Panc1 (cell line): ENCODE measurements around the gene LY6G6C. TPM values are rescaled to one million over a fixed set of nuclear protein-coding genes. Genes with fewer than 3 reads are reported as not detected.

Experiments
- ATAC-seq: fragments of 200-7000 bp; cut with Tn5 transposase; 2 replicates; pipeline ENCODE4 v1.9.1; 2020; ENCODE audit warnings: mild to moderate bottlenecking, moderate library complexity
- BruUV-seq: library from RNA; stranded (reverse); fragments of 400-500 nt; replicated peaks from 2 replicates; lab custom pipeline; 2021; lab: Mats Ljungman, UMichigan
- CTCF ChIA-PET: fragments of 300-600 bp; sonication (Branson Sonifier 250); formaldehyde crosslinking; loops from one replicate; lab custom pipeline; 2022; ENCODE audit warnings: antibody characterized with exemption; lab: Charles Lee
- POLR2A ChIA-PET: fragments of 300-600 bp; sonication (Branson Sonifier 250); formaldehyde crosslinking; loops from one replicate; lab custom pipeline; 2022; ENCODE audit warnings: antibody characterized with exemption; lab: Charles Lee
- DNase-seq: peaks from one replicate; pipeline ENCODE4 v3.0.0-alpha.2; 2010; ENCODE audit warnings: low read depth, low spot score
- H3K27ac ChIP-seq: 2 replicates; pipeline ENCODE4 v1.5.1; 2011; ENCODE audit warnings: mild to moderate bottlenecking, low read length, inconsistent platforms
- H3K27me3 ChIP-seq: fragments of 200-500 bp; sonication (Bioruptor generic); 2 replicates; pipeline ENCODE4 v1.6.0; 2014; ENCODE audit warnings: low read length, inconsistent platforms; ENCODE audit not compliant: control insufficient read depth, insufficient read depth
- H3K36me3 ChIP-seq: fragments of 200-500 bp; sonication (Bioruptor generic); 2 replicates; pipeline ENCODE4 v1.5.1; 2014; ENCODE audit warnings: inconsistent platforms, mild to moderate bottlenecking, low read length, moderate library complexity; ENCODE audit not compliant: control insufficient read depth, insufficient read depth
- H3K4me1 ChIP-seq: 2 replicates; pipeline ENCODE4 v1.5.1; 2011; ENCODE audit warnings: inconsistent platforms, mild to moderate bottlenecking, low read length, moderate library complexity; ENCODE audit not compliant: control insufficient read depth, insufficient read depth
- H3K4me3 ChIP-seq, 2 experiments: 2 replicates each; pipeline ENCODE4 v1.5.1; 2011 to 2012; ENCODE audit warnings: low read depth in 2 of 2, low read length in 2 of 2, mild to moderate bottlenecking in 2 of 2, inconsistent platforms in 1 of 2, moderate library complexity in 1 of 2
- H3K9me3 ChIP-seq: fragments of 200-500 bp; sonication (Bioruptor generic); 2 replicates; pipeline ENCODE4 v1.5.1; 2014; ENCODE audit warnings: low read depth, mild to moderate bottlenecking, inconsistent platforms, low read length, moderate library complexity; ENCODE audit not compliant: control insufficient read depth, insufficient read depth
- POLR2AphosphoS5 ChIP-seq: IDR thresholded peaks from 2 replicates; pipeline ENCODE4 v1.6.1; 2012; ENCODE audit warnings: mild to moderate bottlenecking, low read depth, low read length, moderate library complexity
- SIN3A ChIP-seq: IDR thresholded peaks from 2 replicates; pipeline ENCODE4 v1.6.1; 2012; ENCODE audit warnings: low read depth, mild to moderate bottlenecking, low read length, moderate library complexity, borderline replicate concordance; ENCODE audit not compliant: insufficient read depth
- TCF7L2 ChIP-seq: IDR thresholded peaks from 2 replicates; pipeline ENCODE4 v1.6.1; 2011; ENCODE audit warnings: mild to moderate bottlenecking, low read depth, low read length, inconsistent platforms
- in situ Hi-C: cut with HindIII; loops from 2 replicates; pipeline ENCODE4 v1.10.0; 2016; ENCODE audit warnings: low sequenced_read_pairs, low pct_unique_long_range_greater_than_20kb
- intact Hi-C: fragments of 100-400 bp; cut with micrococcal nuclease; formaldehyde crosslinking; loops from one replicate; pipeline ENCODE4 v1.10.0; 2022; ENCODE audit not compliant: unreplicated experiment
- total RNA-seq: library from RNA; stranded (reverse); gene quantifications from one replicate; pipeline ENCODE4 v1.2.1, GENCODE V29; 2021; ENCODE audit not compliant: unreplicated experiment
- TF ChIP-seq, protein P1 (sequence below), 2 experiments: IDR thresholded peaks; 2 replicates each; pipeline ENCODE4 v1.6.1; 2011 to 2012; ENCODE audit warnings: low read depth in 2 of 2, control low read depth in 1 of 2, low read length in 1 of 2, mild to moderate bottlenecking in 1 of 2, moderate library complexity in 1 of 2; ENCODE audit not compliant: insufficient read depth in 1 of 2
- TF ChIP-seq, protein P2 (sequence below): fragments of 450-650 bp; IDR thresholded peaks from 2 replicates; pipeline ENCODE4 v1.5.1; 2017; ENCODE audit warnings: mild to moderate bottlenecking

The LY6G6C gene
- total RNA-seq, 1 experiment from 2014 or later: 0.23 TPM

DNA sequence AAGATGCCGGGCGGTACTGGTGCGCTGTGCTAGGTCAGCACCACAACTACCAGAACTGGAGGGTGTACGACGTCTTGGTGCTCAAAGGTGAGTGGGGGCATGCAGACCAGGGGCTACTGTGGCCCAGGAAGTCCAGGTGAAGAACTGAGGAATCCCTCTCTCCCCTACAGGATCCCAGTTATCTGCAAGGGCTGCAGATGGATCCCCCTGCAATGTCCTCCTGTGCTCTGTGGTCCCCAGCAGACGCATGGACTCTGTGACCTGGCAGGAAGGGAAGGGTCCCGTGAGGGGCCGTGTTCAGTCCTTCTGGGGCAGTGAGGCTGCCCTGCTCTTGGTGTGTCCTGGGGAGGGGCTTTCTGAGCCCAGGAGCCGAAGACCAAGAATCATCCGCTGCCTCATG, 13.8 kb downstream of the LY6G6C start:
- ATAC-seq: no peak
- Histone ChIP-seq H3K4me1 (no peaks in the 10 kb centered on the region; the same call in 1 of the 2 replicates), H3K36me3 (peaks cover 2% of the 10 kb centered on the region; the same call in 1 of the 2 replicates), H3K4me3 (no peak overlapping the region), H3K9me3 (no peaks in the 10 kb centered on the region), H3K27ac (no peak overlapping the region), H3K27me3 (no peaks in the 10 kb centered on the region)
- ChIA-PET CTCF (no interaction called here), POLR2A (no interaction called here)
- in situ Hi-C loops (no loop called here), intact Hi-C loops (no loop called here)
- TF ChIP-seq POLR2AphosphoS5: no peak
- no peak for TF ChIP-seq TCF7L2
- TF ChIP-seq SIN3A: no peak
- TF ChIP-seq, protein P1, sequence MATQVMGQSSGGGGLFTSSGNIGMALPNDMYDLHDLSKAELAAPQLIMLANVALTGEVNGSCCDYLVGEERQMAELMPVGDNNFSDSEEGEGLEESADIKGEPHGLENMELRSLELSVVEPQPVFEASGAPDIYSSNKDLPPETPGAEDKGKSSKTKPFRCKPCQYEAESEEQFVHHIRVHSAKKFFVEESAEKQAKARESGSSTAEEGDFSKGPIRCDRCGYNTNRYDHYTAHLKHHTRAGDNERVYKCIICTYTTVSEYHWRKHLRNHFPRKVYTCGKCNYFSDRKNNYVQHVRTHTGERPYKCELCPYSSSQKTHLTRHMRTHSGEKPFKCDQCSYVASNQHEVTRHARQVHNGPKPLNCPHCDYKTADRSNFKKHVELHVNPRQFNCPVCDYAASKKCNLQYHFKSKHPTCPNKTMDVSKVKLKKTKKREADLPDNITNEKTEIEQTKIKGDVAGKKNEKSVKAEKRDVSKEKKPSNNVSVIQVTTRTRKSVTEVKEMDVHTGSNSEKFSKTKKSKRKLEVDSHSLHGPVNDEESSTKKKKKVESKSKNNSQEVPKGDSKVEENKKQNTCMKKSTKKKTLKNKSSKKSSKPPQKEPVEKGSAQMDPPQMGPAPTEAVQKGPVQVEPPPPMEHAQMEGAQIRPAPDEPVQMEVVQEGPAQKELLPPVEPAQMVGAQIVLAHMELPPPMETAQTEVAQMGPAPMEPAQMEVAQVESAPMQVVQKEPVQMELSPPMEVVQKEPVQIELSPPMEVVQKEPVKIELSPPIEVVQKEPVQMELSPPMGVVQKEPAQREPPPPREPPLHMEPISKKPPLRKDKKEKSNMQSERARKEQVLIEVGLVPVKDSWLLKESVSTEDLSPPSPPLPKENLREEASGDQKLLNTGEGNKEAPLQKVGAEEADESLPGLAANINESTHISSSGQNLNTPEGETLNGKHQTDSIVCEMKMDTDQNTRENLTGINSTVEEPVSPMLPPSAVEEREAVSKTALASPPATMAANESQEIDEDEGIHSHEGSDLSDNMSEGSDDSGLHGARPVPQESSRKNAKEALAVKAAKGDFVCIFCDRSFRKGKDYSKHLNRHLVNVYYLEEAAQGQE (IDR thresholded peaks at IDR 0.05; ENCODE audit: insufficient read depth in 1 of 2, low read depth in 2 of 2, low read length in 1 of 2): no peak
- TF ChIP-seq, protein P2, sequence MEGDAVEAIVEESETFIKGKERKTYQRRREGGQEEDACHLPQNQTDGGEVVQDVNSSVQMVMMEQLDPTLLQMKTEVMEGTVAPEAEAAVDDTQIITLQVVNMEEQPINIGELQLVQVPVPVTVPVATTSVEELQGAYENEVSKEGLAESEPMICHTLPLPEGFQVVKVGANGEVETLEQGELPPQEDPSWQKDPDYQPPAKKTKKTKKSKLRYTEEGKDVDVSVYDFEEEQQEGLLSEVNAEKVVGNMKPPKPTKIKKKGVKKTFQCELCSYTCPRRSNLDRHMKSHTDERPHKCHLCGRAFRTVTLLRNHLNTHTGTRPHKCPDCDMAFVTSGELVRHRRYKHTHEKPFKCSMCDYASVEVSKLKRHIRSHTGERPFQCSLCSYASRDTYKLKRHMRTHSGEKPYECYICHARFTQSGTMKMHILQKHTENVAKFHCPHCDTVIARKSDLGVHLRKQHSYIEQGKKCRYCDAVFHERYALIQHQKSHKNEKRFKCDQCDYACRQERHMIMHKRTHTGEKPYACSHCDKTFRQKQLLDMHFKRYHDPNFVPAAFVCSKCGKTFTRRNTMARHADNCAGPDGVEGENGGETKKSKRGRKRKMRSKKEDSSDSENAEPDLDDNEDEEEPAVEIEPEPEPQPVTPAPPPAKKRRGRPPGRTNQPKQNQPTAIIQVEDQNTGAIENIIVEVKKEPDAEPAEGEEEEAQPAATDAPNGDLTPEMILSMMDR: no peak
- no peak for DNase-seq
- BruUV-seq: no TSS peak

DNA sequence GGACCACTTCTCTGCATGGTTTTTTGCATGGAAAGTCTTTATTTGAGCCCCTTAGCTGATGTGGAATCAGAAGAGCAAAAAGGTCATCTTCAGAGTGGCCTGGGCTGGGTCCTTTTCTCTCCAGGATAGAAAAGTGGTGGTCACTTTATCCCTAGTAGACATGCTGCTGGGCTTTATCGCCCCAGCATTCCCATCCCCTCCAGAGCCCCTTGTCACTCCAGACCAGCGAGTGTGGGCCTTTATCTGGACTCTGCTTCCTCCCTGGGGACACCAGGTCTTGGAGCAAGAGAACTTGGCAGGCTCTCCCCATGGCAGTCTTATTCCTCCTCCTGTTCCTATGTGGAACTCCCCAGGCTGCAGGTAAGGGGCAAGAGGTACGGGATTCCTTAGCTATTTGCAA, 14.9 kb downstream of the LY6G6C start, which contains the start of gene LY6G6F:
Gene LY6G6F (plus strand): TSS at position 268 of the 400 bp plus-strand sequence. CDS start 41 bp downstream, at position 309.
- H3K4me3 ChIP-seq: no peak within 1 kb of the TSS
- peaks cover 7% of the 10 kb centered on the region for H3K4me1 ChIP-seq
- H3K27ac ChIP-seq: no peak within 1 kb of the TSS
- peaks cover 2% of the 10 kb centered on the region; the same call in 1 of the 2 replicates for H3K36me3 ChIP-seq
- ChIA-PET POLR2A (interaction anchor here (0.6 kb wide), 1 partner anchor 11 kb away, joined by 9 read pairs; no protein-coding TSS in a partner anchor), CTCF (no interaction called here)
- in situ Hi-C loops: no loop called here
- H3K27me3 ChIP-seq: no peaks in the 10 kb centered on the region
- DNase-seq (no peak), ATAC-seq (no peak)
- no peak for TF ChIP-seq TCF7L2
- TF ChIP-seq, protein P2: no peak
- TF ChIP-seq, protein P1 (IDR thresholded peaks at IDR 0.05; ENCODE audit: insufficient read depth in 1 of 2, low read depth in 2 of 2, low read length in 1 of 2): no peak
- intact Hi-C loops: no loop called here
- no peaks in the 10 kb centered on the region for H3K9me3 ChIP-seq
- BruUV-seq: no TSS peak
